Measurements from ENCODE around the gene NPAS3.

NPAS3 gene

DNA sequence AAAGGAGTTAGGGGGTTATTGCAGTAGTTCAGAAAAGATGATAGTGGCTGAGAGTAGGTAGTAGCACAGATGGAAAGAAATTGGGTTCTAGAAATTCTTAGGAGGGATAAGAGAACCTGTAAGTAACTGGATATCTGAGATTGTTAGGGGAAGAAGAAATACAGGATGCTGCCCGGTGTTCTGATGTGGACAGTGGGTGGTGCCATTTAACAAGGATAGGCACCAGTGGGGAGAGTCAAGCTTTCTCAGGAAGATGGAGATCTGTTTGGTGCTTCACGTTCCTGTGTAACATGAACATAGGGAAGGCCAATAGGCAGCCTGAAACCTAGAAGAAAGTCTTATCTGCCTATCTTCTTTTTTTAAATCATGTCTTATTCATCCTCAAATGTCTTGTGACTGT lies 245.9 kb downstream of the NPAS3 start:
- ChIA-PET CTCF (no interaction called here), POLR2A (no interaction called here)
- DNase-seq (ENCODE audit: extremely low spot score): no peak
- TF ChIP-seq, protein P1, sequence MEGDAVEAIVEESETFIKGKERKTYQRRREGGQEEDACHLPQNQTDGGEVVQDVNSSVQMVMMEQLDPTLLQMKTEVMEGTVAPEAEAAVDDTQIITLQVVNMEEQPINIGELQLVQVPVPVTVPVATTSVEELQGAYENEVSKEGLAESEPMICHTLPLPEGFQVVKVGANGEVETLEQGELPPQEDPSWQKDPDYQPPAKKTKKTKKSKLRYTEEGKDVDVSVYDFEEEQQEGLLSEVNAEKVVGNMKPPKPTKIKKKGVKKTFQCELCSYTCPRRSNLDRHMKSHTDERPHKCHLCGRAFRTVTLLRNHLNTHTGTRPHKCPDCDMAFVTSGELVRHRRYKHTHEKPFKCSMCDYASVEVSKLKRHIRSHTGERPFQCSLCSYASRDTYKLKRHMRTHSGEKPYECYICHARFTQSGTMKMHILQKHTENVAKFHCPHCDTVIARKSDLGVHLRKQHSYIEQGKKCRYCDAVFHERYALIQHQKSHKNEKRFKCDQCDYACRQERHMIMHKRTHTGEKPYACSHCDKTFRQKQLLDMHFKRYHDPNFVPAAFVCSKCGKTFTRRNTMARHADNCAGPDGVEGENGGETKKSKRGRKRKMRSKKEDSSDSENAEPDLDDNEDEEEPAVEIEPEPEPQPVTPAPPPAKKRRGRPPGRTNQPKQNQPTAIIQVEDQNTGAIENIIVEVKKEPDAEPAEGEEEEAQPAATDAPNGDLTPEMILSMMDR (IDR thresholded peaks at IDR 0.05; ENCODE audit: control extremely low read depth, extremely low read depth, low read depth, missing control alignments): no peak

DNA sequence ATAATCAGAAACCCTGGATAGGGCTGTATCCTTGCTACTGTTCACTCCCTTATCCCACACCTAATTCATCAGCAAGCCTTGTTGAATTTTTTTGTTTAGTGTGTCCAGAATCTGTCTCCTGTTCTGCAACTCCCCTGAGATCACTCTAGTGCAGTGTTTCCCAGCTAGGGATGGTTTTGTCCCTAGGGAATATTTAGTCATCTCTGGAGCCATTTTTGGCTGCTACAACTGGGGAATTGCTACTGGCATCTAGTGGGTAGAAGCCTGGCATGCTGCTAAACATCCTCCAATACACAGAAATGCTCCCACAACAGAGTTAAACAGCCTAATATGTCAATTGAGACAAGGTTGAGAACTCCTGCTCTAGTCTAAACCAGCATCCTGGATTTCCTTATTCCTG lies 248.0 kb downstream of the NPAS3 start:
- CTCF ChIA-PET: no interaction called here
- TF ChIP-seq, protein P1 (IDR thresholded peaks at IDR 0.05; ENCODE audit: control extremely low read depth, extremely low read depth, low read depth, missing control alignments): no peak

DNA sequence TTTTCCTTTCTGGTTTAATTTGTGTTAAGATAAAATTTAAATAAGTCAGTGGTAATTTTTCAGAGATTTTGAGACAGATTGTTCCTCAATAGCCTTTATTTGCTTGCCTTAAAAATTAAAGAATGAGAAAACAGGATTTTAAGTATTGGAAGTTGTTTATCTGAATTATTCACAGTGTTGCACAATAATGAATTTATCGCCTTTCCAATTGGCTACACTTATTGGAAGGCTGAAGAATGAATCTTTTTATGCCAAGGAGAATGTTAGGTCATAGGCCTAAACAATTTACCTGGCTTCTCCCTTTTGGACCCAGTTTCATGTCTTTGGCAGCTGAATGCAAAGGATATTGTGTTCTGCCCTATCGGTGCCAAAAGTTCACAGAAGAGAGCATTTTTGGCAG lies 250.2 kb downstream of the NPAS3 start:
- ChIA-PET POLR2A (no interaction called here), CTCF (no interaction called here)
- no peak for DNase-seq (ENCODE audit: extremely low spot score)
- TF ChIP-seq, protein P1 (IDR thresholded peaks at IDR 0.05; ENCODE audit: control extremely low read depth, extremely low read depth, low read depth, missing control alignments): no peak

More for the DNA sequence above, 248.0 kb downstream of the NPAS3 start:
- DNase-seq (ENCODE audit: extremely low spot score): no peak
- POLR2A ChIA-PET: no interaction called here

DNA sequence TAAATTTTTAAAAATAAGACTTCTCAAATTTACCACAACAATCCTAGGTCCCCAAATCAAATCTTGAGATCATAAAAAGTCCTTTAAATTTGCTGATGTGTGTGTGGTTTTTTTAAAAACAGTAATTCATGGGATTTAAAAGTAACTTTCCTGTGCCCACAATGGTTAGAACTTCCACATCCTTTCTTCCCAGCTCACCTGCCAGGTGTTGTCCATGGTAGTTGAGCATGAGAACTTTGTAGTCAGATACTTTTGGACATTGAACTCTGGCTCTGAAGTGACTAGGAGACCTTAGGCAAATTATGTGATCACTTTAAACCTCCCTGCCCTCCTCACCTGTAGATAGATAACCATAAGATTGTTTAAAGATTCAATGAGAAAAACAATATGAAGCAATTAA lies 253.2 kb downstream of the NPAS3 start:
- ChIA-PET POLR2A (no interaction called here), CTCF (no interaction called here)
- no peak for DNase-seq (ENCODE audit: extremely low spot score)
- TF ChIP-seq, protein P1 (IDR thresholded peaks at IDR 0.05; ENCODE audit: control extremely low read depth, extremely low read depth, low read depth, missing control alignments): no peak

DNA sequence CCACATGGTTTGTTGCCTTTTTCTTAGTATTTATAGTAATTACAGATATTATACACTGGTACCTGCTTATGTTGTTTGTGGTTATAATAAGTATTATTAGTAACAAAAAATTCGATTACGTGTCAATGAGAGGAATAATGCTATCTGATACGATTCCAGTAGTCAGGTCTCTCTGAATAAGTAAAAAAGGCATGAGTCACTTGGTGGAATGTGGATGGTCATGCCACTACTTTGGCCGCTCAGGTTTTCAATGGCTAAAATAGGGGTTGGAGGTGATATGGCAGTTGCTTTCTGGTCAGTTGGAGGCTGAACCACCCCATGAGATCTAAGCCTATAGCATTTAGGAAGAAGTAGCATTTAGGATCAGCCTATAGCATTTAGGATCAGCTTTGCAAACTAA lies 255.9 kb downstream of the NPAS3 start:
- CTCF ChIA-PET: interaction anchor here (1.3 kb wide), 1 partner anchor 10 kb away, joined by 4 read pairs; no protein-coding TSS in a partner anchor
- POLR2A ChIA-PET: no interaction called here
- TF ChIP-seq, protein P1 (IDR thresholded peaks at IDR 0.05; ENCODE audit: control extremely low read depth, extremely low read depth, low read depth, missing control alignments): no peak

DNA sequence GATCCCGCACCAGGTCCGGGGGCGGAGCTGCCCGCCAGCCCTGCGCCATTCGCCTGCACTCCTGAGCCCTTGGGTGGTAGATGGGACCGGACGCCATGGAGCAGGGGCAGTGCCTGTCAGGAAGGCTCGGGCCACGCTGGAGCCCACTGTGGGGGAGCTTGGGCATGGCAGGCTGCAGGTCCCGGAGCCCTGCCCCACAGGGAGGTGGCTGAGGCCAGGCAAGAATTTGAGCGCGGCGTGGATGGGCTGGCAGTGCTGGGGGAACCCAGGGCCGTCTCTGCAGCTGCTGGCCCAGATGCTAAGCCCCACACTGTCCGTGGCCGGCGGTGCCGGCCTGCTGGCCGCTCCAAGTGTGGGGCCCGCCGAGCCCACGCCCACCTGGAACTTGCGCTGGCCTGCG lies 260.0 kb downstream of the NPAS3 start:
- no peak for DNase-seq (ENCODE audit: extremely low spot score)
- ChIA-PET POLR2A (no interaction called here), CTCF (no interaction called here)
- TF ChIP-seq, protein P1 (IDR thresholded peaks at IDR 0.05; ENCODE audit: control extremely low read depth, extremely low read depth, low read depth, missing control alignments): no peak

More for the DNA sequence above, 255.9 kb downstream of the NPAS3 start:
- no peak for DNase-seq (ENCODE audit: extremely low spot score)

DNA sequence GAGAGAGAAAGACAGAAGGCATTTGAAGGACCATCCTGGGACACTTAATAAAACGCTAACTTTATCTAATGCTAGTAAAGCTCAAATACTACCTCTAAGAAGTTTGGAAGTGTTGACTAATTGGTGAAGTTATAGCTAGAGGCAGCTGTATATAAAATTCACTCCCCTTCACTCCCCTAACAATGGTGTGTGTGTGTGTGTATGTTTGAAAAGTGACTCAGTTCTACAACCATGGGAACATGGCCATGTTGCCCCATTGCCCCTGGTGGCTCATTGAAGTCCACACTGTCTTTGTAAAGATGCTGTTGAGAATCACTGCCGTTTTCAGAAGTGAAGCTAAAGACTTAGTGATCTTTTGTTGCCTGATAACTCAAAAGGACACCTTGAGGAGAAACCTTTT lies 262.4 kb downstream of the NPAS3 start:
- no peak for DNase-seq (ENCODE audit: extremely low spot score)
- TF ChIP-seq, protein P1 (IDR thresholded peaks at IDR 0.05; ENCODE audit: control extremely low read depth, extremely low read depth, low read depth, missing control alignments): no peak
- ChIA-PET POLR2A (no interaction called here), CTCF (no interaction called here)
